NCI-H2107 treated with DMSO at 0.1 percent for 48 hours (cell line): Measurements from ENCODE around the gene KCP.

Experiments used
- DNase-seq: peaks from one replicate; lab custom pipeline; 2025; ENCODE audit not compliant: unreplicated experiment; lab: John Stamatoyannopoulos, UW

Gene KCP

DNA sequence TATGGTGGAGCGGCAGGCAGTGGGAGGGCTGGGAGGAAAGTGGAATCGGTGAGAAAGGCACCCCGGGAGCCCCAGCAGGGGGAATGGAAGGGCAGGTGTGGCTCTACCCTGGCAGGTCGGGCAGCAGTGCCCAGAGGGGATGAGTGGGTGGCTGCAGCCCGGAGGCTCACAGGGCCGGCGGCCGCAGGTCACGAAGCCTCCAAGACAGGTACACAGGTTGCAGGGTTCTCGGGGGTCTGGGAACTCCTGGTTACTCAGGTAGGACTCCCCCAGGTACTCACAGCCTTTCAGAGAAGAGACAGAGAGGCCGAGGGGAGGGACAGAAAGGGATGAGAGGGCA, 21.8 kb downstream of the KCP start:
- no peak for DNase-seq

DNA sequence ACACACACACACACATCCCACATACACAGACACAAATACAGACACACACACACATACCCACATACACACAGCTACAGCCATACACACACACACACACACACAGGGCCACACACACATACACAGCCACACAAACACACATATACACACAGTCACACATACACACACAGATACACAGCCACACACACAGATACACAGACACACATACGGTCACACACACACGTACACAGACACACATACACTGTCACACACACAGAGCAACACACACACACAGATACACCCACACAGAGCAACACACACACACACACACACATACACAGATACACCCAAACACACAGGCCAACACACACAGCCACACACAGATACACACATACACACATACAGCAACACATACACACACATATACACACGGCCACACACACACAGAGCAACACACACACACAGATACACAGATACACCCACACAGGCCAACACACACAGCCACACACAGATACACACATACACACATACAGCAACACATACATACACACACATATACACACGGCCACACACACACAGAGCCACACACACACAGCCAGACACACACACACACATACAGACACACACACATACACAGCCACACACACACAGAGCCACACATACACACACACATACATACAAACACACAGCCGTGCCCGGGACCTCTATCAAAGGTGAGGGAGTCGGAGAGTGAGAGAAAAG, 22.3 kb downstream of the KCP start:
- DNase-seq: no peak

DNA sequence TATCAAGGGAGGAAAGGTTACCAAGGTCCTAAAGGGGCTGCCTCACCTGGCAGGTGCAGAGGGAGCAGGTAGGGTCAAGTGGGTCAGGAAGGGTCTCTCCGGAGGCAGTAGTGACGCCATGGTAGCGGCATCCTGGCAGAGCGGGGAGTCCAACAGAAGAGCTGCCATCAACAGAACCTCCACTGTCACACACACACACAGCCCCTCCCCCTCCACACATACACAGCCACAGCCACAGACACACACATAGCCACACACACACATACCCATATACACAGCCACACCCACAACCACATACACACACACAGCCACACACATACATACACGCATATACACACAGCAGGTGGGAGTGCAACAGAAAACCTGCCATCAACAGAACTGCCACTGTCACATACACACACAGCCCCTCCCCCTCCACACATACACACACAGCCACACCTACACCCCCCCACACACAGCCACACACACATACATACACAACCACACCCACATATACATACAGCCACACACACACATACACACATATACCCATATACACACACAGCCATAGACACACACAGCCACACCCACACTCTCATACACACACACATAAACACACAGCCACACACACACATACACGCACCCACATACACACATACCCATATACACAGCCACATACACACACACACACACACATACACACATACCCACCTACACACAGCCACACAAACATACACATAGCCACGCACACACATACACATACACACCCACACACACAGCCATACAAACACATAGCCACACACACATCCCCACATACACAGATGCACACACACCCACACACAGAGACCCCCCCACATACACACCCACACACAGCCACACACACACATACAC, 23.1 kb downstream of the KCP start:
- DNase-seq: no peak

DNA sequence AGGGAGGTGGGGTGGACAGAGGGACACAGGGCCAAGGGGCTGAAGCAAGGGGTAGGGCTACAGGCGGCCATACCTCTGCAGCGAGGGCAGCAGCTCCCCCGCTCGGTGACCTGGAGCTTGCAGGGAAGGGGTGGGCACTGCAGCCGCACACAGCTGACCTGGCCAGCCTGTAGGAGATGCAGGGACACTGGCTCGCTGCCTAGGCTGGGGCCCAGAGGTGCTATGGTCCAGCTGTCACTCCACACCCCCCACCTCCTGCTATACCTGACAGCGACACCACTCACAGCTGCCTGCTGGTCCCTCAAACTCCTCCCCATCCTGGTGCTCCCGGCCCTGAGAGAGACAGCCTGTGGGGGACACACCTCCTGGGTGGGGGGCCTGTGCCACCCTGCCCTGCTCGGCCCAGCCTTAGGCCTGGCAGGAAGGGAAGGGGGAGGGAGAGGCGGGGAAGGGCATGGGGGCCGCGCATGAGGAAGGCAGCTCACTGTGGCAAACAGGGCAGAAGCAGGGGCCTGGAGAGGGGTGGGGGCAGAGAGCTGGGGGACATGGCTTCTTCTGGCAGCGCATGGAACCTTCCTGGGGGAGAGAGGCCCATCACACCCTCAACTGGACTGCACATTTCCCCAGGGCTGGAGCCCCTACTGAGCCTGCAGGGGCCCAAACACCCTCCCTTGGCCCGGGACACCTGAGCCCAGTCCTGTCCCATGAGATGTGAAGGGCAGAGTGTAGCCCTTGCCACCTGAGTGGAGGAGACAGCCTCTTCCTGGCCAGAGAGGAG, 23.9 kb downstream of the KCP start:
- DNase-seq: no peak

DNA sequence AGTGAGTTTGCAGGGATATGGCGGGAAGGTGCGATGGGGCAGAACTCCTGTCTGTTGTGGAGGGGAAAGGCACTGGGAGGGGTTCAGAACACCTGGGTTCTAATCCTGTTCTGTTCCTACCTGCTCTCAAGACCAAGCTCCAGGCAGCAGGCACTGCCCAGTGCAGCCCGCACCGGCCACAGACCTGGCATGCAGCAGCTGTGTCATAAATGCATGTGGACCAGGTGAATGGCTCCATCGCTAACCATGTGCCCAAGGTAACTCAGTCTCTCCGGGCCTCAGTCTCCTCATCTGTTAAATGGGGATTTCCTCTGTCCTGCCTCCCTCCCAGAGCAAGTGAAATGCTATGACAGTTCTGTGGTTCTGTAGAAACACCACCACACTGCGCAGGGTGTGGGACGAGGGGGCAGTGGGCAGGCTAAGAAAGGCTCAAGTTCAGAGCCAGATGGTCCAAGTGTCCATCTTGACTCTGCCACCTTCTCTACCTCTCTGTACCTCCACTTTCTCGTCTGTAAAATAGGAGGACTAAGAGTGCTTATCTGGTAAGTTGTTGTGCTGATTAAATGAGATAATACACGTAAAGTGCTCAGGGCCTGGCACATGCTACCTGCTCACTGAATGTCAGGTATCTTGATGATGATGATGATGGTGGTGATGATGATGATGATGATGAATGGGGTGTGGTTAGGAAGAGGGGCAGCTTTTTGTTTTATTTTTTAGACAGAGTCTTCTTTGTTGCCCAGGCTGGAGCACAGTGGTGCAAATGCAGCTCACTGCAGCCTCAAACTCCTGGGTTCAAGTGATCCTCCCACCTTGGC, 24.9 kb downstream of the KCP start:
- DNase-seq: no peak

DNA sequence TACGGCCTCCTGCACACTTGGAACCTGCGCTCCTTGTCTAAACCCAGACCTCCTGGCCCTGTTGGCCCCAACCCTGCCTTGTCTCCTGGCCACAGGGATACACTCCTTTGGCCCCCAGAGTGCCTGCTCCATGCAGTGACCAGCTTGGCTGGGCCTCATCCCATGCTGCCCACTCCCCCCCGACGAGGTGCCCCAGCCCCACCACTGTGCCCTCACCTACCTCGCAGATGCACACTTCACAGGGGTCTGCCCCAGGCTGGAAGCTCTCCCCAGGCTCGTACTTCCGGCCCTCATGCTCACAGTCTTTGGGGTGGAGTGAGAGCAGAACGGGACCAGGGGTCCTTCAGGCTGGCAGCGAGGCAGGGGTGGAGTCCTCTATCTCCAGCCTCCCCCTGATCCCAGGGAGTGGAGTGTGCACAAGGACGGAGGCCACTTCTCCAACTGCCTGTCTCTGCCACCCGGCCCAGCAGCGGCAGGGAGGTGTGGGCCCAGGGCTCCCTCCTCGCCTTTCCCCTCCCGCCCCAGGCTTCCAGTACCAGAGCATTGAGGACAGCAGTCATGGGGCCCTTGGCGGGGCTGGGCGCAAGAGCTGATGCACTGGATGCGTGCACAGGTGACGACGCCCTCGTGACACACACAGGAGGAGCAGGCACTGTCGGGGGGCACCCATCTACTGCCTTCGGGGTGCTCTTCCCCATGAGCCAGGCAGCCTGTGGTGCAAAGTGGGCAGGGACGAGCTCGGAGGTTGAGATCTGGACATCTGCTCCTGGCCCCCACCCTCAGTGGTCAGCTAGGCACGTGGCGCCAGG, 25.7 kb downstream of the KCP start:
- DNase-seq: no peak

DNA sequence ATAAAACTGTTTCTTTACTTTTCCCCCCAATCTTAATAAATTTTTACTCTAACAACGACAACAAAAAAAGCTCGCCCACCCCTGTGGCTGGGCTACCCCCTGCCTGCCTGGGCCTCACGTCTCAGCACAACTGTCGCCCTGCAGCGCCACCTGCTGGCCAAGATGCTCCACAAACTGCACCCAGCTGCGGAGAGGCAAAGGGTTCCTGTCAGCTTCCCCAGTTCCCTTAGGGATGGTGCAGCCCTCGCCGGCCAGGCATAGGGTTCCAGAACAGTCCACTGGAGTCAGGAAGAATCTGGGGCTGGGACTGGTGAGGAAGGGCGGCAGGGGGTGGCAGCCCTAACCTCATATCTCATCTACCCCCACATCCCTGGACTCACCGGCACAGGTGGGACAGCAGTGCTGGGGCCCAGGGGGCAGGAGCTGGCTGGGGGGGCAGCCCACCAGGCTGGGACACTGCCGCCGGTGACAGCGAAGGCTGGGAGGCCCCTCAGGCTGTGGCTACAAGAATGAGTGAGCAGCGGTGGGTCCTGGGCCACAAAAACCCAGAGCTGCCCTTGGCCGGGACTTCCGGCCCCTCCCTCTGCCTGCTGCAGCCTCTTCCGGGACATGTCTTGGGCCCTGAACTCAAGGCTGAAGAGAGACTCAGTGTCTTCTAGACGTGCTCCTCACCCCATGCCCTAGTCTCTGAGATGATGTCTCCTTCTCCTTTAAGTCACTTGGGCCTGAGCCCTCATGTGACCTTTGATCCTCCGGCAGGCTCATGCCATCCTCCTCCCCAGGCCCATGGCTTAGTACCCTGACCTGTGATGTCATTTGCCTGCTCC, 26.7 kb downstream of the KCP start:
- DNase-seq: no peak

DNA sequence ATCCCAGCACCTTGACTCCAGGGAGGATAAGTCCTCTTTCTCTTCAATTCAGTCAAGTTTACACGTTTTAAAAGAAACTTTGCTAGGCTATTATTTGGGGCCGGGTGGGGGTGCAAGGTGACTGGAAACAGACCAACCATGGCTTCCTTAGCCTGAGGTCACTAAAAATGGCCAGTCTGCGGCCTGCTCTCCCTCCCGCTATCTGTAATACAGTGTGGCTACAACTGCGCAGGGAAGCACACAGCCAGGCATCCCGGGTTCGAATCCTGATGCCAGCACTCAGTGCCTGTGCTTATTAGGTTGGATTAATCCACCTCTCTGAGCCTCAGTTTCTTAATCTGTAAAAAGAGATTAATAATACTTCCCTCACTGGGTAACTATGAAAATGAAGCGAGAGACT, 28.4 kb downstream of the KCP start:
- no peak for DNase-seq

DNA sequence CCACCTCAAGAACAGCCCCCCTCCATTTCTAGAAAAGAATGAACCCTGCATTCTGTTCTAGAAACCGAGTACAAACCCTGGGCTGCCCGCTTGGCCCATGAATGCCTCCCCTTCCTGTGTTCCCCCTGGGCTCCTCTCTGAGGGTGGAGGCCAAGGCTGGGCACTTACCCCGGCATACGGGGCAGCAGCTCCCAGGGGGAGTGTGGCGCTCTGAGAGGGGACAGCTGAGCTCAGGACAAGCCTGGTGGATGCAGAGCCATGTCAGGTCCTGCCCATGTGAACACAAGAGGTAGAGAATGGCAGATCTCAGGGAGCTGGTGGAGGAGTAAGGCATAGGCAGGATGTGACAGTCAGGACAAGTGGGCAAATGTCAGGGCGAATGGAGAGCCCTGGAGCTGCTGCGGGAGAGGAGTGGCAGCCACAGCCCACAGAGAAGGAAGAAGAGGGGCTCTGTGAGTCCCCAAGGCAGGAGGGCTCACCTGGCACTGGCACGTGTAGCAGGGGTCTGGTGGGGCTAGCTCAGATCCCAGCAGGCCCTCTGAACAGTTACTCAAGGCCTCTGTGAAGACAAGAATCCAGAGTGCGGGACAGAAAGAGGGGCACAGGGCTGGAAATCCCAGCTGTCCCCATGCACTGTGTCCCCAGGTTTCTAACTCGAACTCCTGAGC, 28.9 kb downstream of the KCP start:
- no peak for DNase-seq

DNA sequence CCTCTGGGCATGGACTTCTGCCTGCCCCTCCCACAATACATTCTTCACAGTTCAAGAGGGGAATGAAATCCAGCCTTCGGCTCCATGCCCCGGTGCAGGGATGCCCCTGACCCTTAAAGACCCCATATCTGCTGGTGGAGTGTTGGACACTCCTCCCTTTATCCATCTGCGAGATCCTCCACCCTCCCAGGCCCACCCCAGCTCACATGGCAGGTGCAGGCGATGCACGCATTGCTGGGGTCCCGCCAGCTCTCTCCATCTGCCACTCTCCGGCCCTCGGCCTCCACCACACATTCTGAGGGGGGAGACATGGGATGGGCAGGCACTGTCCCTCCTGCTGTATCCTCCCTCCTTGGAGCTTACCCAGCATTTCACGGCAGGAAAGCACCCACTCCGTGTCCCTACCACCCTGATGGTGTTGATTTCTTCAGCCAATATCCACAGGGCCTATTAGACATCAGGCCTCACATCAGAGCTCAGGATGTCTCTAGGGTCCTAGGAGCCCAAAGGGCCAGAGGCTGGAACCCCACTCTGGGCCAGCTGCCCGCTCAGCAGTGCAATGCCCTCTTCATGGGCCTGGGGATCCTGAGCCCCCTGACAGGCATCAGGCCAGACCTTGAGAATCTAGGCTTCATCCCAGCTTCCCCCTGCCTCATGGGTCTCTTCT, 29.6 kb downstream of the KCP start:
- DNase-seq: no peak

DNA sequence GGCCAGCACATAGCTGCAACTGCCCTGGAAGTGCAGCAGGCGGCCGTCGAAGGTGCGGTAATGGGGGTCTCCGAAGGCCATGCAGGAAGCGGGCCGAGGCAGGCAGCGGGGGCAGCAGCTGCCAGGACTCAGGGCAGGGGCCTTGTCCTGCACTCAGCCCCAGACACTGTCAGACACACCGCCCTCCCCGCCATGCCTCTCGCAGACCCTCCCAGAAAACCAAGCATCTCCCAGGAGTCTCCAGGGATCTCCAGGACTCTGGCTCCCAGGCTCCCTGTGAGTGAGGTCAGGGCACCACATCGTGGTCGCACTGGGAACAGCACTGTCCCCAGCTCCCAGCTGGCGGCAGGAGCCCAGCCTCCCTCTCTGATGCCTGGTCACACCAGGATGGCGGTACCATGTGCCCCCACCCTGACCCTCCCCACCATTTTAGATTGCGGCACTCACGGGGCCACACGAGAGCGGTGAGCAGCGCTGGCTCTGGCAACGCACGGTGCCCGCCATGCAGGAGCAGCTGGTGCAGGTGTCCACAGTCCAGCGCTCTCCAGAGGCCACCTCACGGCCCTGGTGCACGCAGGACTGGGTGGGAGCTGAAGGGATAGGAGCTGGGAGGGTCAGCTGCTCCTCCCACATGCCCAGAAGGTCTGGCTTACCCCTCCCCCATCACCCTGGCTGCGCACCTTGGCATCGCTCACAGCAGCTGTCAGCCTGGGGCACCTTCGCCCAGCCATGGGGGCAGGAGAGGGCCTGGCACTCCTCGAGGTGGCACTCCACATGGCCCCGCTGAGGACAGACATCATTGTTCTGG, 30.4 kb downstream of the KCP start:
- peak; percentile 38 for DNase-seq

DNA sequence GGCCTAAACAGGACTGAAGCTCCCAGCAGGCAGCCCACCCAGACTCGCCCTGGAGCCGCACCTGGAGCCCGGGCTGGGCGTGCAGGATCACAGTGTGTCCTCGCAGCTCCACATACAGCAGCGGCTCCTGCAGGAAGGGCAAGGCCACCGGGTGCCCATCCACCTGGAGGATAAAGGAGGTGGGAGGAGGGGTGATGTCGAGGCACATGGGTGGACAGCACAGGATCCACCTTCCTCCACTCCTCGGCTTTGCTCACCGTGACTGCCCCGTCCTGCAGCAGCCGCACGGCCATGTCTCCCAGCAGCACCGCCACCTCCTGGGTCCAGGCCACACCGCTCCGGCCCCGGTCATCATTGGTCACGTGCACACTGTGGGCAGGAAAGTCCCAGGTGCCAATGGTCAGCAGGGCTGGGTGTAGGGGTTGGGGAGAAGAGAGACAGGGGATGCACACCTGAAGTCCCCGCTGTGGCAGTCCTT, 31.0 kb downstream of the KCP start:
- DNase-seq: no peak

DNA sequence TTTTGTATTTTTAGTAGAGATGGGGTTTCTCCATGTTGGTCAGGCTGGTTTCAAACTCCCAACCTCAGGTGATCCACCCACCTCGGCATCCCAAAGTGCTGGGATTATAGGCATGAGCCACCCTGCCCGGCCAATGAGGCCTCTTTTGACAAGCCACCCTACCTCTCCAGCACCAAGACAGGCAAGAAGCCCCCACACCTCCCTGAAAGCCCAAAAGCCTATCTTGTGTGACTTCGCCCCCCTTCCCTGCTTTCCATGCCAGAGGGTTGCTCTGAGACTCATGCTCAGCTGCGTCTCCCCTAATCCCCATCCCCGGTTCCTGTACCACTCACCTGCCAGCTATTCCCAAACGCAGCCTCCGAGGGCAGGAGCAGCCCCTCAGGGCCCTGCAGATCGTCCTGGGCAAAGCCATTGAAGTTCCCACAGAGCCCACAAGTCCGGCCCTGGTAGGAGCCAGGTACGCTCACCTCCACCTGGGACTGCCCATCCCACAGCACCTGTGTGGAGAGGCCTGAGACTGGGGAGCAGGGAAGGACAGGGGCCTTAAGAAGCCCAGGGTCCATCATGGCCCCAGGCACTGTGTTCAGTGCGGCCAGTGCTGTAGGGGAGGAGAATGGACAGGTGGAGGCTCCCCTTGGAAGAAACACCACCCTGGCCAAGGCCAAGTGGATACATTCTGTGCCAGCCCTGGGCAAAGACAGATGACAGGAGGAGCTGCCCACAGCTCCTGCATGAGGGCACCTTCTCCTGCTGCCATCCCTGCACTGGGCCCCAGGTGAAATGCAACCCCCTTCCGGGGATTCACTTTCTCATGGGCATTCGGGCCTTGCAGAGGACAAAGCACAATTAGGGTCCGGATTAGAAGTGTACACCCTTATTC, 32.0 kb downstream of the KCP start:
- no peak for DNase-seq

DNA sequence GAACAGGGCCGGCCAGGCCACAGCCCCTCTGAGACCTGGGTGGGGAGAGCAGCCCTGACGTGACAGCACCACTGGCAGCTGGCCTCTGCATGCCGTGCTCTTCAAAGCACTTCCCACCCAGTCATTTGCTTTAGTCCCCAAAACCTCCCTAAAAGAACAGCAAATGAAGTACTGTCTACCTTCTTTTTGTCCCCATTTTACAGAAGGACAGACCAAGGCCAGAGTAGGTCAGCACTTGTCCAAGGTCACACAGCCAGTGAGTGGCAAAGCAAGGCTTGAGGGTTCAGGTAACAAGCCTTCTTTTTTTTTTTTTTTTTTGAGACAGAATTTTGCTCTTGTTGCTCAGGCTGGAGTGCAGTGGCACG, 32.8 kb downstream of the KCP start:
- DNase-seq: no peak

DNA sequence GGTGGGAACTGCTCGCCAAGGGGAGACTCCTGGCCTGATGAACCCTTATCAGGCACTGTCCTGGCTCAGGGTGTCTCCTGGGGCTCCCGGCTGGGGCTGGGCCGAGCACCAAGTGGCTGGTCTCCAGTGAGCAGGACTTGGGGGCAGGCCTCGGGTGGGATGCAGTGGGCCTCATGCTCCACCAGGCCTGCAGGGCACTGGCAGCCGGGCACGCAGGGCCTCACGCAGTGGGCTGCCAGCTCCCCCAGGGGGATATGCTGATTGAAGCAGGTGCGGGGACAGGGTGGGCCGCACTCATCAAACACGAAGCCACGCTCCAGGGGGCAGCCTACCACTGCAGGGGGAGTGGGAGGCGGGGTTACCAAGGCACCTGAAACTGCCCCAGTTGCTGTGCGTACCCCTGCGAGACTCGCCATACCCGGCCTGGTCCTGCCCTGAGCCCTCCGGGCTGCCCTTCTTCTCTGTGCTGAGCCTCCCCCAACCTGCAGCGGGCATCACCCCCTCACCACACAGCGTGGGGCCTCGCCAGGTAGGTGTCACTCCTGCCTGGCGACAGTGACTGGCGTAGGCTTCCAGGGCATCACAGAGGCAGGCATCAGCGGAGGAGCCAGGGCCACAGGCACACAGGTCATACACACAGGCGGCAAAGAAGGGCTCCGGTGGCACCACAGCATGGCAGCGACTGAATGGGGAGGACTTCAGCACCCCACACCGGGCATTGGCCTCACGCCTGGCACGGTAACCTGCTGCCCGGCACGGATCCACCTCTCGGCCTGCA, 33.3 kb downstream of the KCP start:
- DNase-seq: no peak

DNA sequence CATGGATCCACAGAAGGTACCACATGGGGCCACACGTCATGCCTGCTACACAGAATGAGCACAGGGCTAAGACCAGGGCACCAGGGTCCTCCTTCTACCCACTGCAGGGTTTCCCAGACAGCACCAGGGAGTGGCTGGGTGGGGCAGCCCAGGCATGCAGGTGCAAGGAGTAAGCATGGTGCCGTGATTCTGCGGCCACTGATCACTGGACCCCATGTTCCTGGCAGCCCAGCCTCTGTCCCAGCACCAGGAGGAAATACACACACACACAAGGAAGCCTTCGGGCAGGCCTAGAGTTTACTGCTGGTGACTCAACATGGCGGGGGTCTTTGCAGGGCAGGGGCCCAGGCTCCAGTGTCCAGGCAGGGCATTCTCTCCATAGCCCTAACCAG, 33.9 kb downstream of the KCP start:
- no peak for DNase-seq
